GM19324 (cell line): Measurements from ENCODE around the gene JADE2.

Experiments
- ATAC-seq: cut with Tn5 transposase; IDR thresholded peaks from one replicate; pipeline ENCODE4 v1.9.1; 2021; ENCODE audit warnings: mild to moderate bottlenecking, moderate library complexity; ENCODE audit not compliant: unreplicated experiment, low FRiP score

JADE2 gene

DNA sequence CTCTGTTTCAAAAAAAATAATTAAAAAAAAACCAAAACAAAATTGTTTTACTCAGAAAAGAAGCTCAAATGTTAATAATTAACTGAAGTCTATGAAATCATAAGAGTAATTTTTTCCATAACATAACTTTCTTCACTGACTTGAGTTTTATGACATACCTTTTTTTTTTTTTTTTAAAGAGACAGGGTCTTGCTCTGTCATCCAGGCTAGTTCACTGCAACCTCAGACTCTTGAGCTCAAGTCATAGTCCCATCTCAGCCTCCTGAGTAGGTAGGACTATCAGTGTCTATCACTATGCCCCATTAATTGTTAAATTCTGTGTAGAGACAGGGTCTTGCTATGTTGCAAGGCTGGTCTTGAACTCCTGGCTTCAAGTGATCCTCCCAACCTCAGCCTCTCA is 85.3 kb downstream of the JADE2 start:
- no peak for ATAC-seq

DNA sequence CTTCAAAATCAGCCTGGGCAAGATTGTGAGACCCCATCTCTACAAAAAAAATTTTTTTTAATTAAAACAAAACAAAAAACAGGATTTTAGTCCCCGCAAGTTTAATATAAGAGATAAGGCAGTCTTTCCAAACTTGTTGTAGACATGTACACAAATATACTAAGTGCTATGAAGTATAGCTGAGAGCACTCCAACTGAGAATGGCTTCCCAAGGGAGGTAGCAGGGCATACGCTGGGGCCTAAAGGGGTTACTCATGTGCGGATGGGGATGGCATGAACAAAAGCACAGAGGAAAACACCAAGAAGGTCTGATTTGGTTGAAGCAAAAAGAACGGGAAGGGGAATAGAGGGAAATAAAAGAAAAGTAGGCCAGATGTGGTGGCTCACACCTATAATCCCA is 86.0 kb downstream of the JADE2 start:
- ATAC-seq, result no peak

DNA sequence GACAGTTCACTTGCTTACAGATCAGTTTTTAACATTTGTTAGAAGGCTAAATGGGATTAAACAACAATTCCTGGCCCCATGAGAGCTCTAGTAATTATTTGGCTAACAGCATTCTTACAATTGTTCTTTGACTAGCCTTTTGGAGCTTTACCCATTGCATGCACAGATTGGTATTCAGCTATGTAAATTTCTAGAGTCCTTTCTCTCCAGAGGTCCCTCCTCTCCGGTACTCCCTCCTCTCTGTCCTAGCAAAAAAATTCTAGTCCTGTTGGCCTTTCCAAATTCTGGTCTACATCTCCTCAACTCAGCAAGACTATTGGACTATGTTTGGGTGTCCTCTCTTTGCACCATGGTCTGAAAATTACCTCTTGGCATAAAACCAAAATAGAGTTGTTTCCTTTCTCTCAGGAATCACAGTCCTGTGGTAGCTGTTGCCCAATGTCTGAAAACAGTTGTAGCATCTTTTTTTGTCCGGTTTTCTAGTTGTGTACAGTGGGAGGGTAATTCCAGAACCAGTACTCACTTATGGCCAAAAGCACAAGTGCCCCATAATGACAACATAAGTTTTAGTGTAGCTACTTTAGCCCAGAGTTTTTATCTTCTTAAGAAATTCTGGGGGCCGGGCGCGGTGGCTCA is 89.1 kb downstream of the JADE2 start:
- ATAC-seq, result no peak

DNA sequence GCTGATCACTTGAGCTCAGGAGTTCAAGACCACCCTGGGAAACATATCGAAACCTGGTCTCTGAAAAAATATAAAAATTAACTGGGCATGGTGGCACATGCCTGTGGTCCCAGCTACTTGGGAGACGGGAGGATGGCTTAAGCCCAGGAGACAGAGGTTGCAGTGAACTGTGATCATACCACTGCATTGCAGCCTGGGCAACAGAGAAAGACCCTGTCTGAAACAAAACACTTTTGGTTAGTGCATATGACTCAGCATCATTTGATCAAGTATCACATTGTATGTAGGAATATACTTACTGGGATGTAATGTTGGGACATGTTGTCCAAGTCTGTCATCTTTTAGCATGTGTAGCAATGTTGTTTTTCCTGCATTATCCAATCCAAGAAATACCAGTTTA is 95.2 kb downstream of the JADE2 start:
- ATAC-seq, result no peak

DNA sequence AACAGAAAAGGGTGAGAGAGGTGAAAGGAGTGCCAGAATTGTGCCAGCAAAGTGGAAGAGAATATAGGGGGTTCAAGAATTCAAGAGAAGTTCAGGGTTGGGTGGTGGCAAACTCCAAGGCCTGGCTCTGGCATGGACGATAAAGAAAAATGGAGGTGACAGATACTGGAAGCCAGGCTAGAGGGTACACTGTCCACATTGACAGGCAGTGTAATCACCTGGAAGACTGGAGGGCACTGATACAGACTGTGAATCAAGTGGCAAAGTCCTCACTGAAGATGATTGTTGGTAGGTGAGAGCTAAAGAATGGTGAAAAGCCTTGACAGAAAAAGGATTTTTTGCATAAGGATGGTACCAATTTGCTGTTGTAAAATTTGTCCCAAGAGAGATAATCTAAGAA is 100.1 kb downstream of the JADE2 start:
- ATAC-seq, result no peak

- no peak for ATAC-seq
Measured at GRCh38 chr5:134626369-134627014, 101.0 kb downstream of the JADE2 start.
